Muscle layer of colon (tissue), 2 donors: ENCODE results near the gene CEP68.
"Not testable (repeated sequence)": the region's sequence is repeated elsewhere in the genome, so short reads cannot be mapped to it uniquely, and the experiment has no call there.

Experiments used
- H3K27ac ChIP-seq: one replicate; pipeline ENCODE4 v1.7.0; 2013; ENCODE audit warnings: low read depth, mild to moderate bottlenecking, low read length, moderate library complexity
- H3K27me3 ChIP-seq, 2 donors: one replicate each; pipeline ENCODE4 v1.7.0; 2013; ENCODE audit warnings: low read length in 2 of 2, mild to moderate bottlenecking in 2 of 2; ENCODE audit not compliant: insufficient read depth in 2 of 2, control insufficient read depth in 1 of 2
- H3K36me3 ChIP-seq: one replicate; pipeline ENCODE4 v1.7.0; 2013; ENCODE audit warnings: mild to moderate bottlenecking, low read length; ENCODE audit not compliant: insufficient read depth
- H3K4me1 ChIP-seq: one replicate; pipeline ENCODE4 v1.7.0; 2013; ENCODE audit warnings: mild to moderate bottlenecking, low read length; ENCODE audit not compliant: insufficient read depth
- H3K4me3 ChIP-seq, 2 donors: one replicate each; pipeline ENCODE4 v1.7.0; 2013; ENCODE audit warnings: low read length in 2 of 2, low read depth in 1 of 2, mild to moderate bottlenecking in 1 of 2, moderate library complexity in 1 of 2
- H3K9ac ChIP-seq: one replicate; pipeline ENCODE4 v1.7.0; 2013; ENCODE audit warnings: low read length
- H3K9me3 ChIP-seq: one replicate; pipeline ENCODE4 v1.7.0; 2013; ENCODE audit warnings: mild to moderate bottlenecking, low read length
- donor health status: abdominal sarcoma.
- donor health status: Adenocarcinoma of cecum.

The CEP68 gene

GRCh38 chr2:65056215-65057053 lies at the start of gene CEP68:
Gene CEP68 (plus strand): TSS chr2:65056416. CDS start chr2:65069445, 13,029 bp downstream.
- no peaks in the 10 kb centered on the region for H3K27me3 ChIP-seq
- H3K36me3 ChIP-seq, result no peaks in the 10 kb centered on the region
- H3K4me3 ChIP-seq, result peak within 1 kb of the TSS; percentile 77 to 88
- H3K27ac ChIP-seq, result peak within 1 kb of the TSS; percentile 64
- no peaks in the 10 kb centered on the region for H3K9me3 ChIP-seq
- H3K4me1 ChIP-seq, result peaks cover 31% of the 10 kb centered on the region
- peak within 1 kb of the TSS; percentile 60 for H3K9ac ChIP-seq

GRCh38 chr2:65013776-65014175 lies 42.4 kb upstream of the CEP68 start:
- Histone ChIP-seq H3K27me3 (no peaks in the 10 kb centered on the region), H3K9ac (no peak overlapping the region), H3K36me3 (peaks cover 8% of the 10 kb centered on the region), H3K9me3 (no peaks in the 10 kb centered on the region), H3K4me1 (no peaks in the 10 kb centered on the region), H3K27ac (no peak overlapping the region), H3K4me3 (no peak overlapping the region)

GRCh38 chr2:65015731-65016130 lies 40.5 kb upstream of the CEP68 start:
- no peak overlapping the region for H3K27ac ChIP-seq
- H3K36me3 ChIP-seq, result peaks cover 8% of the 10 kb centered on the region
- H3K27me3 ChIP-seq, result no peaks in the 10 kb centered on the region
- H3K9ac ChIP-seq, result no peak overlapping the region
- no peaks in the 10 kb centered on the region for H3K9me3 ChIP-seq
- no peak overlapping the region for H3K4me3 ChIP-seq
- H3K4me1 ChIP-seq, result no peaks in the 10 kb centered on the region

GRCh38 chr2:65016789-65017188 lies 39.4 kb upstream of the CEP68 start:
- Histone ChIP-seq H3K27ac (no peak overlapping the region), H3K27me3 (no peaks in the 10 kb centered on the region), H3K9me3 (no peaks in the 10 kb centered on the region), H3K36me3 (peaks cover 11% of the 10 kb centered on the region), H3K9ac (no peak overlapping the region), H3K4me1 (no peaks in the 10 kb centered on the region), H3K4me3 (no peak overlapping the region)

GRCh38 chr2:65017335-65017734 lies 38.9 kb upstream of the CEP68 start:
- H3K4me1 ChIP-seq, result no peaks in the 10 kb centered on the region
- no peaks in the 10 kb centered on the region for H3K9me3 ChIP-seq
- H3K27me3 ChIP-seq, result no peaks in the 10 kb centered on the region
- H3K36me3 ChIP-seq, result peaks cover 11% of the 10 kb centered on the region
- no peak overlapping the region for H3K27ac ChIP-seq
- no peak overlapping the region for H3K4me3 ChIP-seq
- H3K9ac ChIP-seq, result no peak overlapping the region

- Histone ChIP-seq H3K36me3 (peaks cover 11% of the 10 kb centered on the region), H3K4me1 (no peaks in the 10 kb centered on the region), H3K4me3 (no peak overlapping the region), H3K9ac (no peak overlapping the region), H3K9me3 (no peaks in the 10 kb centered on the region), H3K27ac (no peak overlapping the region), H3K27me3 (no peaks in the 10 kb centered on the region)
These were observed 38.1 kb upstream of the CEP68 start for GRCh38 chr2:65018141-65018582.

- Histone ChIP-seq H3K4me3 (no peak overlapping the region), H3K9ac (no peak overlapping the region), H3K27me3 (no peaks in the 10 kb centered on the region), H3K36me3 (peaks cover 11% of the 10 kb centered on the region), H3K4me1 (no peaks in the 10 kb centered on the region), H3K27ac (no peak overlapping the region), H3K9me3 (no peaks in the 10 kb centered on the region)
These were observed 37.2 kb upstream of the CEP68 start for GRCh38 chr2:65019010-65019409.

GRCh38 chr2:65019675-65020195 lies 36.5 kb upstream of the CEP68 start:
- Histone ChIP-seq H3K4me3 (no peak overlapping the region), H3K27ac (no peak overlapping the region), H3K27me3 (no peaks in the 10 kb centered on the region), H3K9me3 (no peaks in the 10 kb centered on the region), H3K36me3 (peaks cover 11% of the 10 kb centered on the region), H3K9ac (no peak overlapping the region), H3K4me1 (no peaks in the 10 kb centered on the region)

GRCh38 chr2:65020251-65020650 lies 36.0 kb upstream of the CEP68 start:
- H3K36me3 ChIP-seq, result peaks cover 11% of the 10 kb centered on the region
- not testable (repeated sequence) for H3K4me1 ChIP-seq, H3K4me3 ChIP-seq, H3K27ac ChIP-seq, H3K9me3 ChIP-seq, H3K9ac ChIP-seq, H3K27me3 ChIP-seq

GRCh38 chr2:65020943-65021528 lies 35.2 kb upstream of the CEP68 start:
- H3K27ac ChIP-seq, result no peak overlapping the region
- H3K27me3 ChIP-seq, result no peaks in the 10 kb centered on the region
- peaks cover 11% of the 10 kb centered on the region for H3K36me3 ChIP-seq
- H3K9me3 ChIP-seq, result no peaks in the 10 kb centered on the region
- H3K4me1 ChIP-seq, result no peaks in the 10 kb centered on the region
- no peak overlapping the region for H3K4me3 ChIP-seq
- H3K9ac ChIP-seq, result no peak overlapping the region

- H3K27ac ChIP-seq, result no peak overlapping the region
- H3K4me1 ChIP-seq, result no peaks in the 10 kb centered on the region
- H3K4me3 ChIP-seq, result no peak overlapping the region
- H3K27me3 ChIP-seq, result no peaks in the 10 kb centered on the region
- H3K36me3 ChIP-seq, result peaks cover 7% of the 10 kb centered on the region
- no peaks in the 10 kb centered on the region for H3K9me3 ChIP-seq
- H3K9ac ChIP-seq, result no peak overlapping the region
These were observed 34.5 kb upstream of the CEP68 start for GRCh38 chr2:65021709-65022108.
